ENCODE data around the gene TLR3. TPM values are rescaled to one million over a fixed set of nuclear protein-coding genes. Genes with fewer than 3 reads are reported as not detected.

The TLR3 gene
- total and polyA plus RNA-seq, 2 of the 8 experiments (the other 6 are each of a cell fraction or from before 2014, with no cell fraction given) = 1.00 to 2.6 TPM

- TF ChIP-seq ATF2 (IDR thresholded peaks at IDR 0.05; ENCODE audit: low read length) (no peak), NANOG (IDR thresholded peaks at IDR 0.05; ENCODE audit: insufficient read depth, low read depth, low read length, poor library complexity, severe bottlenecking) (peak; percentile 20), CHD1 (IDR thresholded peaks at IDR 0.05; ENCODE audit: low read depth, low read length) (no peak), SP2 (IDR thresholded peaks at IDR 0.05; ENCODE audit: low read length) (no peak), TBP (IDR thresholded peaks at IDR 0.05; ENCODE audit: low read depth, low read length) (no peak), JUN (IDR thresholded peaks at IDR 0.05; ENCODE audit: low read depth, low read length) (no peak), SUZ12 (IDR thresholded peaks at IDR 0.05; ENCODE audit: low read length) (no peak), CTBP2 (IDR thresholded peaks at IDR 0.05; ENCODE audit: borderline replicate concordance, insufficient read depth, insufficient read length, low read length) (no peak), CHD7 (IDR thresholded peaks at IDR 0.05; ENCODE audit: insufficient replicate concordance, low read length) (no peak)
Observed at GRCh38 chr4:186021461-186022167, 47.3 kb upstream of the TLR3 start (continued).
